AG04450 (cell line): ENCODE results near the gene CDKAL1. TPM values are rescaled to one million over a fixed set of nuclear protein-coding genes. Genes with fewer than 3 reads are reported as not detected.

ENCODE experiments used
- CTCF ChIA-PET: fragments of 300-600, 350-600 bp; formaldehyde crosslinking; extraction: SDS; loops from one replicate; lab custom pipeline; 2022; ENCODE audit warnings: antibody characterized with exemption, inconsistent platforms; lab: Charles Lee
- POLR2A ChIA-PET: fragments of 350-600 bp; formaldehyde crosslinking; extraction: SDS; loops from one replicate; lab custom pipeline; 2021; ENCODE audit warnings: antibody characterized with exemption, inconsistent platforms; lab: Yijun Ruan, JAX
- DNase-seq: peaks from one replicate; pipeline ENCODE4 v3.0.0-alpha.2; 2011; ENCODE audit warnings: low read depth, low spot score
- H3K27ac ChIP-seq: one replicate; pipeline ENCODE4 v1.5.1; 2012; ENCODE audit warnings: low read depth, low read length, control low read depth
- H3K27me3 ChIP-seq: one replicate; pipeline ENCODE4 v1.6.0; 2012; ENCODE audit warnings: low read length; ENCODE audit not compliant: control insufficient read depth, insufficient read depth
- H3K4me3 ChIP-seq: 2 replicates; pipeline ENCODE4 v1.5.1; 2011; ENCODE audit warnings: mild to moderate bottlenecking, low read depth, low read length, control low read depth
- H3K9me3 ChIP-seq: 2 replicates; pipeline ENCODE4 v1.5.1; 2012; ENCODE audit warnings: low read length; ENCODE audit not compliant: control insufficient read depth, insufficient read depth
- polyA plus RNA-seq: library from polyadenylated mRNA; depleted of rRNA; stranded (reverse); fragments of >200 nt; gene quantifications from 2 replicates; pipeline ENCODE4 v1.2.3, GENCODE V29; 2011
- TF ChIP-seq, protein P1 (sequence below): IDR thresholded peaks from 2 replicates; pipeline ENCODE4 v1.5.1; 2011; ENCODE audit warnings: low read depth, low read length, control low read depth, inconsistent platforms

The CDKAL1 gene
- polyA plus RNA-seq, 1 experiment, result 9.2 TPM

DNA sequence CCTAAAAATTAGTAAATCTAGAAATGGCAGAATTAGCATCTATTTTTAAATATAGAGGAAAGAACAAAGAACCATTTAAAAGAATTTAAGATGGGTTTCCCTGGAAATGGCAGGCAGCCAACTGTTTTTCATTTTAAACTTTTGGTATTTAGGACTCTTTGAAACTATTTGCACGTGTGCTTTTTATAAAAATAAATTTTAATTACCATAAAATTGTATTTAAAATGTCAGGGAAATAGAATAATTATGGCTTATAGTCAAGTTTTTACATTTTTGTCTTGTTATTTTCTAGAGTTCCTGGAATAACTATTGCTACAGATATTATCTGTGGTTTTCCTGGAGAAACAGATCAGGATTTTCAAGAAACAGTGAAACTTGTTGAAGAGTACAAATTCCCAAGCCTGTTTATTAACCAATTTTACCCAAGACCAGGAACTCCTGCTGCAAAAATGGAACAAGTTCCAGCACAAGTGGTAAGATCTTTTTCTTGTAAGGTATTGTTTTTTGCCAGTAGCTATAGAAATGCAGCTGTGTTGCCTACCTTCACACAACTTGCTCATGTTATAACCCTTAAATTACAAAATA lies 530.6 kb downstream of the CDKAL1 start:
- Histone ChIP-seq H3K9me3 (no peaks in the 10 kb centered on the region), H3K4me3 (no peak overlapping the region), H3K27ac (no peak overlapping the region), H3K27me3 (no peaks in the 10 kb centered on the region)
- DNase-seq, result no peak
- POLR2A ChIA-PET, result no interaction called here
- TF ChIP-seq, protein P1, sequence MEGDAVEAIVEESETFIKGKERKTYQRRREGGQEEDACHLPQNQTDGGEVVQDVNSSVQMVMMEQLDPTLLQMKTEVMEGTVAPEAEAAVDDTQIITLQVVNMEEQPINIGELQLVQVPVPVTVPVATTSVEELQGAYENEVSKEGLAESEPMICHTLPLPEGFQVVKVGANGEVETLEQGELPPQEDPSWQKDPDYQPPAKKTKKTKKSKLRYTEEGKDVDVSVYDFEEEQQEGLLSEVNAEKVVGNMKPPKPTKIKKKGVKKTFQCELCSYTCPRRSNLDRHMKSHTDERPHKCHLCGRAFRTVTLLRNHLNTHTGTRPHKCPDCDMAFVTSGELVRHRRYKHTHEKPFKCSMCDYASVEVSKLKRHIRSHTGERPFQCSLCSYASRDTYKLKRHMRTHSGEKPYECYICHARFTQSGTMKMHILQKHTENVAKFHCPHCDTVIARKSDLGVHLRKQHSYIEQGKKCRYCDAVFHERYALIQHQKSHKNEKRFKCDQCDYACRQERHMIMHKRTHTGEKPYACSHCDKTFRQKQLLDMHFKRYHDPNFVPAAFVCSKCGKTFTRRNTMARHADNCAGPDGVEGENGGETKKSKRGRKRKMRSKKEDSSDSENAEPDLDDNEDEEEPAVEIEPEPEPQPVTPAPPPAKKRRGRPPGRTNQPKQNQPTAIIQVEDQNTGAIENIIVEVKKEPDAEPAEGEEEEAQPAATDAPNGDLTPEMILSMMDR, result no peak
- CTCF ChIA-PET, result no interaction called here

DNA sequence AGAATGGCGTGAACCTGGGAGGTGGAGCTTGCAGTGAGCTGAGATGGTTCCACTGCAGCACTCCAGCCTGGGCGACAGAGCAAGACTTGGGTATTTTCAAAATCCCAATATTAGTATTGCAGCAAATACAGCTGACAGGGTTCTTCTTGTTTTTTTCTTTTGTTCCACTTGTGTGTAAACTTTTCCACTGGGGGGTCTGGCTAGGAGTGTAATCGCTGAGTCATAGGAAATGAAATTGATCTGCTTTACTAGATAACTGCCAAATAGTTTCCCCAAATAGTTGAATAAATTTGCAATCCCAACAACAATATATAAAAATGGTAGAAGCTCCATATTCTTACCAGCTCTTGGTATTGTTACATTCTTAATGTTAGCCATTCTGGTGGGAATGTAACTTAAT lies 533.3 kb downstream of the CDKAL1 start:
- POLR2A ChIA-PET, result interaction anchor here (0.6 kb wide), 1 partner anchor 82 kb away, joined by 4 read pairs; no protein-coding TSS in a partner anchor
- Histone ChIP-seq H3K9me3 (no peaks in the 10 kb centered on the region), H3K27ac (no peak overlapping the region), H3K4me3 (no peak overlapping the region), H3K27me3 (no peaks in the 10 kb centered on the region)
- CTCF ChIA-PET, result no interaction called here
- DNase-seq, result no peak
- TF ChIP-seq, protein P1, result no peak

DNA sequence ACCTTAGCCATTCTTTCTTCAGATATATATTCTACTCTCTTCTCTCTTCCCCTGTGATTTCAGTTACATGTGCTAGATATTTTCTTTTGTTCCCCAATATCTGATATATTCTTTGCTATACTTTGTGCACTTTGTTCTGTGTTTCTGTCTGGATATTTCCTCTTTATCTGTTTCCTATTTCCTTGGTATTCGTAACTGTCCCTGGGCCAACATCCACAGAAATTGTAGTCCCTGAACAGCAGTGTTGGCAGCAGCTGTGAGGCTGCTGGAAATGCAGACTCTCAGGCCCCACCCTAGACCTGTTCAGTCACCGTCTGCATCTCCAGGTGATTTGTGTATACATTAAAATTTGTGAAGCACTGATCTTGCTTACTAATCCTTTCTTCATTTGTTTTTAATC lies 536.4 kb downstream of the CDKAL1 start:
- no peaks in the 10 kb centered on the region for H3K27me3 ChIP-seq
- no peak overlapping the region for H3K4me3 ChIP-seq
- ChIA-PET CTCF (no interaction called here), POLR2A (no interaction called here)
- TF ChIP-seq, protein P1, result no peak
- no peak for DNase-seq
- H3K9me3 ChIP-seq, result no peaks in the 10 kb centered on the region
- no peak overlapping the region for H3K27ac ChIP-seq

DNA sequence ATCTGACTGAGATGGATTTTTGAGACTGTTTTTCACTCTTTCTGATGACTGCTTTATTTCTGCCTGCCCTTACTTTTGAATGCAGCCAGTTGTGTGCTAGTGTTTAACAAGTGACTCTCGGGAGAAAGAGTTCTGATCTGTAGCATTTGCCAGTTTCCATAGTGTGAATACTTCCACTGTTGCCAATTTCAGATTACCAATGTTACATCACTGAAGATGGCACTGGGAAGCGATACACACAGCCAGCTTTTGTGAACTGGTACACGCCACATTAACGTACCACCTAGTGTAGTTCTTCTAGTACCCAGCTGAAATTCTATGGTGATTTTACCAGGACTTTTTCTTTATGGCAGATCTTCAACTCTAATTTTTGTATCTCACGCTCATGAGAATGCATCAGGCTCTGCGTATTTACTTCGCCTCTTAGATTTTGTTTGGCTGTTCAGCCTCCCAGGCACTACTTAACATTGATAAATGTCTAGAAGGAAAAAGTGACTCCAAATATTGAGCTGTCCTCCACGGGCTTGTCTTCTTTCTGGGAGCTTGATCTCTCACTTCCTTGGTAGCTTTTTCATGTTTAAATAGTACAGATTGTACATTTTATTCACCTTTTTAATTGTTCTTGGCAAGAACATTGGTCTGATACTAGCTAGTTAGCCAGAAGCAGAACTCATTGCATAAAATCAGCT lies 537.7 kb downstream of the CDKAL1 start:
- ChIA-PET POLR2A (no interaction called here), CTCF (interaction anchor here (1.0 kb wide), 1 partner anchor 508 kb away, joined by 3 read pairs; no protein-coding TSS in a partner anchor)
- no peak overlapping the region for H3K4me3 ChIP-seq

More for the DNA sequence above, 537.7 kb downstream of the CDKAL1 start:
- Histone ChIP-seq H3K27me3 (no peaks in the 10 kb centered on the region), H3K9me3 (no peaks in the 10 kb centered on the region), H3K27ac (no peak overlapping the region)
- no peak for DNase-seq
- TF ChIP-seq, protein P1, result no peak
